RWPE2 (cell line): Measurements from ENCODE around the gene MOCS1.

Source experiments
- ATAC-seq: fragments of 200-7000 bp; cut with Tn5 transposase; 3 replicates; pipeline ENCODE4 v1.9.1; 2021; ENCODE audit warnings: low read depth
- DNase-seq: peaks from one replicate; pipeline ENCODE4 v3.0.0-alpha.2; 2020; ENCODE audit warnings: low spot score
- H3K27ac ChIP-seq: fragments of 450-650 bp; 2 replicates; pipeline ENCODE4 v1.5.1; 2017; ENCODE audit warnings: mild to moderate bottlenecking; ENCODE audit not compliant: poor library complexity, severe bottlenecking
- H3K27me3 ChIP-seq: fragments of 250-450 bp; sonication (Bioruptor Pico); 2 replicates; pipeline ENCODE4 v1.5.1; 2021; ENCODE audit warnings: mild to moderate bottlenecking, moderate library complexity; ENCODE audit not compliant: insufficient read depth, poor library complexity, severe bottlenecking
- H3K36me3 ChIP-seq: fragments of 250-450 bp; sonication (Bioruptor Pico); 2 replicates; pipeline ENCODE4 v1.5.1; 2020; ENCODE audit warnings: low read depth, mild to moderate bottlenecking, moderate library complexity
- H3K4me1 ChIP-seq: fragments of 250-450 bp; sonication (Bioruptor Pico); 2 replicates; pipeline ENCODE4 v1.5.1; 2021; ENCODE audit warnings: mild to moderate bottlenecking, moderate library complexity; ENCODE audit not compliant: insufficient read depth, poor library complexity, severe bottlenecking
- H3K4me3 ChIP-seq: fragments of 250-450 bp; sonication (Bioruptor Pico); 2 replicates; pipeline ENCODE4 v1.5.1; 2021; ENCODE audit warnings: mild to moderate bottlenecking, moderate library complexity; ENCODE audit not compliant: severe bottlenecking
- H3K9me3 ChIP-seq: fragments of 250-450 bp; sonication (Bioruptor Pico); 2 replicates; pipeline ENCODE4 v1.5.1; 2021; ENCODE audit warnings: mild to moderate bottlenecking, moderate library complexity; ENCODE audit not compliant: severe bottlenecking
- TF ChIP-seq, protein P1 (sequence below): fragments of 450-650 bp; IDR thresholded peaks from one replicate; pipeline ENCODE4 v1.5.1; 2017; ENCODE audit warnings: mild to moderate bottlenecking, moderate library complexity; ENCODE audit not compliant: poor library complexity, severe bottlenecking

MOCS1 gene

DNA sequence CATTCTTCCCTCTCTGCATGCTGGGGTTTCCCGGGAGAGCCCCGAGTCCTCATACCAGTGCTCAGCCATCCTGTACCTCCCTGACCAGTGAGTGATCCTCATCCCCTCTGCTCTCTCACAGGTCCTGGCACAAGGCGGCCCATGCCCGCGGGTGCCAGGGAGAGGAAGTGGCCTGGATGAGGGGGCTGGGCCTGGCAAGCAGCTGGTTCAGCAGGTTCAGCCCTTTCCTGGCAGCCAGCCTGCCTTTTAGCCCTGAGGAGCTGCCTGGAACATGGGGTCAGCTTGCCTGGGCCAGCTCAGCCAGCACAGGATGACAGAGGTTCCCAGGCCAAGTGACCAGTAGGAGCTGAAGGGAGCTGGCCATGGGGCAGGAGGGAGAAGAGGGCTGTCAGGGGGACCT, 10.9 kb downstream of the MOCS1 start:
- TF ChIP-seq, protein P1, sequence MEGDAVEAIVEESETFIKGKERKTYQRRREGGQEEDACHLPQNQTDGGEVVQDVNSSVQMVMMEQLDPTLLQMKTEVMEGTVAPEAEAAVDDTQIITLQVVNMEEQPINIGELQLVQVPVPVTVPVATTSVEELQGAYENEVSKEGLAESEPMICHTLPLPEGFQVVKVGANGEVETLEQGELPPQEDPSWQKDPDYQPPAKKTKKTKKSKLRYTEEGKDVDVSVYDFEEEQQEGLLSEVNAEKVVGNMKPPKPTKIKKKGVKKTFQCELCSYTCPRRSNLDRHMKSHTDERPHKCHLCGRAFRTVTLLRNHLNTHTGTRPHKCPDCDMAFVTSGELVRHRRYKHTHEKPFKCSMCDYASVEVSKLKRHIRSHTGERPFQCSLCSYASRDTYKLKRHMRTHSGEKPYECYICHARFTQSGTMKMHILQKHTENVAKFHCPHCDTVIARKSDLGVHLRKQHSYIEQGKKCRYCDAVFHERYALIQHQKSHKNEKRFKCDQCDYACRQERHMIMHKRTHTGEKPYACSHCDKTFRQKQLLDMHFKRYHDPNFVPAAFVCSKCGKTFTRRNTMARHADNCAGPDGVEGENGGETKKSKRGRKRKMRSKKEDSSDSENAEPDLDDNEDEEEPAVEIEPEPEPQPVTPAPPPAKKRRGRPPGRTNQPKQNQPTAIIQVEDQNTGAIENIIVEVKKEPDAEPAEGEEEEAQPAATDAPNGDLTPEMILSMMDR, result no peak
- Histone ChIP-seq H3K9me3 (peaks cover 2% of the 10 kb centered on the region), H3K27me3 (no peaks in the 10 kb centered on the region), H3K4me3 (no peak overlapping the region), H3K36me3 (no peaks in the 10 kb centered on the region), H3K4me1 (peaks cover 10% of the 10 kb centered on the region), H3K27ac (no peak overlapping the region)
- ATAC-seq (peak; percentile 62), DNase-seq (no peak)

DNA sequence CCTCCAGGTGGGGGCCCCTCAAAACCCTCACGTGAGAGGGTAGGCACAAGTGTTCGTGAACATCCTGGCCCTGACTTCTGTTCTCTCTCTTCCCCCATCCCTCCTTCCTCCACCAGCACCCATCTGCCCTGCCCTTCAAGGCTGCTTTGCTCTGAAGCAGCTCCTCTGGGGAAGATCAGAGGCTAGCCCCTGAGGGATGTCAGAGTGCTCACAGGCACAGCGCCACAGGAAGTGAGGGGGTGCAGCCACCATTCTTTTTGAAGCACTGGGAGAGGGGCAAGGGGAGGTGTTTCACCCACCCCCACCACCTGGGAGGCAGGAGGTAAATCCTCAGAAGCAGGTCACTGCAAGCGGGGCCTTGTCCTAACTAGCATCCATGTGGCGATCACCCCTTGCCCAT, 11.4 kb downstream of the MOCS1 start:
- peaks cover 10% of the 10 kb centered on the region for H3K4me1 ChIP-seq
- H3K27ac ChIP-seq, result no peak overlapping the region
- H3K27me3 ChIP-seq, result no peaks in the 10 kb centered on the region
- DNase-seq (no peak), ATAC-seq (no peak)
- H3K36me3 ChIP-seq, result no peaks in the 10 kb centered on the region
- TF ChIP-seq, protein P1, result no peak
- H3K9me3 ChIP-seq, result peaks cover 2% of the 10 kb centered on the region
- no peak overlapping the region for H3K4me3 ChIP-seq

DNA sequence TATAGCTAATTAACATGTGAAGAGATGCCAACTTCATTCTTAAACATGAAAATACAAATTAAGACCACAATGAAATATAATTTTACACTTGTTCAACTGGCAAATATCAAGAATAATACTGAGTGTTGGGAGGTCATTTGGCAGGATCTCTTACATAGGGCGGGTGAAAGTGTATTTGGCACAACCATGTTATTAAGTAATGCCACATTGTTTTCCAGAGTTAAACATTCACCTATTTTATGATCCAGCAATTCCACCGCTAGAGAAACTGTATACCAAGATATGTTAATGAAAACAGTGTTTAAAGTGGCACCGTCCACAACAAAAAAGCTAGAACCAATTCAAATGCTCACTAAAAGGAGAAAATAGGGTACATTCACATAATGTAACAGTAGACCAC, 14.1 kb downstream of the MOCS1 start:
- Histone ChIP-seq H3K9me3 (no peaks in the 10 kb centered on the region), H3K4me1 (peaks cover 3% of the 10 kb centered on the region), H3K27me3 (no peaks in the 10 kb centered on the region), H3K27ac (no peak overlapping the region), H3K36me3 (no peaks in the 10 kb centered on the region), H3K4me3 (no peak overlapping the region)
- TF ChIP-seq, protein P1, result no peak
- DNase-seq (no peak), ATAC-seq (no peak)

DNA sequence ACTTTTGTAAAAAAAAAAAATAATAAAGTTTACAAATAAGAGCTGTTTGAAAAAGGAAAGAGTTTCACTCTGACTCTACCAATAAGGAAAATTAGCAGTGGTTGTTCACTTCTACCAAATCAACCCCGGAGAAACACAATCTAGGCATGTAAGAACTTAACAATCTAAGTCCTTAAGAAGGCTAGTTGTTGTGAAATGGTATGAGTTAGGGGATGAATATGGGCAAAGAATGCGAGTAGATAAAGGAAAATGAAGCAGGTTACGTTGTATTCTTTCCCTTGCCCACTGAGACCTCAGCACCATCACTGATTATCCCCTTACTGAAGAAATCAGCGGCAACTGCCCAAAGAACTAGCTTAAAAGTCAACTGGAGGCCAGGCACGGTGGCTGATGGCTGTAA, 15.4 kb downstream of the MOCS1 start:
- TF ChIP-seq, protein P1, result no peak
- ATAC-seq, result no peak
- H3K4me3 ChIP-seq, result no peak overlapping the region
- DNase-seq, result no peak
- H3K27ac ChIP-seq, result no peak overlapping the region
- H3K27me3 ChIP-seq, result no peaks in the 10 kb centered on the region
- H3K9me3 ChIP-seq, result no peaks in the 10 kb centered on the region
- H3K36me3 ChIP-seq, result no peaks in the 10 kb centered on the region
- H3K4me1 ChIP-seq, result peaks cover 3% of the 10 kb centered on the region

DNA sequence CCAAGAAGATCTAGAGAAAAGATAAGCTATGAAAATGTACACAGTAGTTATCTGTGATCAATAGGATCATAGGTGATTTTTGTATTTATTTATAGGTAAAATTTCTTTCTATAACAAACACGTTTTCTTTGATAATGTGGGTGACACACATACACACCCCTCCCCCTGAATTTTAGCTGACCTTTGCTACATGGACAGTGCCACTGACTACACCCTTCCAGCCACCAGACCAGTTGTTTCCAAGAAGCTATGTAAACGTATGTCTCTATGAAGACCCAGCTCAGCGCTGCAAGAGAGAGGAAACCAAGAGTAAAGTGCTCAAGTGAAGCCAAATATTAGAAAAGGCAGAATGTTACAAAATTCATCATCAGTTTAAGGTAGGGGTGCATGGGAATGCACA, 16.3 kb downstream of the MOCS1 start:
- TF ChIP-seq, protein P1, result no peak
- Histone ChIP-seq H3K27me3 (no peaks in the 10 kb centered on the region), H3K4me1 (no peaks in the 10 kb centered on the region), H3K27ac (no peak overlapping the region), H3K4me3 (no peak overlapping the region), H3K36me3 (no peaks in the 10 kb centered on the region), H3K9me3 (no peaks in the 10 kb centered on the region)
- DNase-seq (no peak), ATAC-seq (no peak)
